ENCODE data around the gene ITSN2.
"Not testable (repeated sequence)": the region's sequence is repeated elsewhere in the genome, so short reads cannot be mapped to it uniquely, and the experiment has no call there.

Gene ITSN2

GRCh38 chr2:24210106-24210455, 150.3 kb downstream of the ITSN2 start:
- no peak for DNase-seq

- no peak for DNase-seq
Observed at GRCh38 chr2:24209389-24210105, 150.8 kb downstream of the ITSN2 start.

- no peak for DNase-seq
Observed at GRCh38 chr2:24208490-24208889, 151.8 kb downstream of the ITSN2 start.

- DNase-seq, result no peak
Observed at GRCh38 chr2:24207359-24207758, 153.0 kb downstream of the ITSN2 start.

GRCh38 chr2:24206714-24207113, 153.6 kb downstream of the ITSN2 start:
- DNase-seq, result no peak

- DNase-seq, result no peak
Observed at GRCh38 chr2:24206242-24206641, 154.1 kb downstream of the ITSN2 start.

- DNase-seq, result no peak
Observed at GRCh38 chr2:24205131-24205530, 155.2 kb downstream of the ITSN2 start.

GRCh38 chr2:24204505-24204904, 155.8 kb downstream of the ITSN2 start:
- DNase-seq, result no peak

GRCh38 chr2:24203787-24204150, 156.6 kb downstream of the ITSN2 start:
- no peak for DNase-seq

- DNase-seq, result no peak
Observed at GRCh38 chr2:24203029-24203786, 157.1 kb downstream of the ITSN2 start.

- DNase-seq, result no peak
Observed at GRCh38 chr2:24200799-24201198, 159.5 kb downstream of the ITSN2 start.

GRCh38 chr2:24199968-24200590, 160.3 kb downstream of the ITSN2 start:
- no peak for DNase-seq

- not testable (repeated sequence) for DNase-seq
Observed at GRCh38 chr2:24197213-24197612, 163.1 kb downstream of the ITSN2 start.

- no peak for DNase-seq
Observed at GRCh38 chr2:24191848-24192247, 168.5 kb downstream of the ITSN2 start.

- DNase-seq, result no peak
Observed at GRCh38 chr2:24191156-24191555, 169.2 kb downstream of the ITSN2 start.

GRCh38 chr2:24190503-24190902, 169.8 kb downstream of the ITSN2 start:
- DNase-seq, result no peak

GRCh38 chr2:24189551-24189950, 170.8 kb downstream of the ITSN2 start:
- no peak for DNase-seq

- DNase-seq, result no peak
Observed at GRCh38 chr2:24183366-24184069, 176.8 kb downstream of the ITSN2 start.

- no peak for DNase-seq
Observed at GRCh38 chr2:24182507-24182906, 177.8 kb downstream of the ITSN2 start.

GRCh38 chr2:24181849-24182248, 178.5 kb downstream of the ITSN2 start:
- no peak for DNase-seq

- DNase-seq, result no peak
Observed at GRCh38 chr2:24179683-24180082, 180.7 kb downstream of the ITSN2 start.

GRCh38 chr2:24176326-24176725, 184.0 kb downstream of the ITSN2 start:
- no peak for DNase-seq

- no peak for DNase-seq
Observed at GRCh38 chr2:24175631-24176187, 184.6 kb downstream of the ITSN2 start.

All from activated CD4-positive, alpha-beta T cell treated with anti-CD3 and anti-CD28 coated beads, Interleukin-2, amount 50 U/mL, for 16 hours (primary cell).